Measurements from ENCODE around the gene RFT1.
A peak's percentile ranks its signal among the peaks of the same experiment; 100 is the strongest.

The RFT1 gene, protein sequence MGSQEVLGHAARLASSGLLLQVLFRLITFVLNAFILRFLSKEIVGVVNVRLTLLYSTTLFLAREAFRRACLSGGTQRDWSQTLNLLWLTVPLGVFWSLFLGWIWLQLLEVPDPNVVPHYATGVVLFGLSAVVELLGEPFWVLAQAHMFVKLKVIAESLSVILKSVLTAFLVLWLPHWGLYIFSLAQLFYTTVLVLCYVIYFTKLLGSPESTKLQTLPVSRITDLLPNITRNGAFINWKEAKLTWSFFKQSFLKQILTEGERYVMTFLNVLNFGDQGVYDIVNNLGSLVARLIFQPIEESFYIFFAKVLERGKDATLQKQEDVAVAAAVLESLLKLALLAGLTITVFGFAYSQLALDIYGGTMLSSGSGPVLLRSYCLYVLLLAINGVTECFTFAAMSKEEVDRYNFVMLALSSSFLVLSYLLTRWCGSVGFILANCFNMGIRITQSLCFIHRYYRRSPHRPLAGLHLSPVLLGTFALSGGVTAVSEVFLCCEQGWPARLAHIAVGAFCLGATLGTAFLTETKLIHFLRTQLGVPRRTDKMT

DNA sequence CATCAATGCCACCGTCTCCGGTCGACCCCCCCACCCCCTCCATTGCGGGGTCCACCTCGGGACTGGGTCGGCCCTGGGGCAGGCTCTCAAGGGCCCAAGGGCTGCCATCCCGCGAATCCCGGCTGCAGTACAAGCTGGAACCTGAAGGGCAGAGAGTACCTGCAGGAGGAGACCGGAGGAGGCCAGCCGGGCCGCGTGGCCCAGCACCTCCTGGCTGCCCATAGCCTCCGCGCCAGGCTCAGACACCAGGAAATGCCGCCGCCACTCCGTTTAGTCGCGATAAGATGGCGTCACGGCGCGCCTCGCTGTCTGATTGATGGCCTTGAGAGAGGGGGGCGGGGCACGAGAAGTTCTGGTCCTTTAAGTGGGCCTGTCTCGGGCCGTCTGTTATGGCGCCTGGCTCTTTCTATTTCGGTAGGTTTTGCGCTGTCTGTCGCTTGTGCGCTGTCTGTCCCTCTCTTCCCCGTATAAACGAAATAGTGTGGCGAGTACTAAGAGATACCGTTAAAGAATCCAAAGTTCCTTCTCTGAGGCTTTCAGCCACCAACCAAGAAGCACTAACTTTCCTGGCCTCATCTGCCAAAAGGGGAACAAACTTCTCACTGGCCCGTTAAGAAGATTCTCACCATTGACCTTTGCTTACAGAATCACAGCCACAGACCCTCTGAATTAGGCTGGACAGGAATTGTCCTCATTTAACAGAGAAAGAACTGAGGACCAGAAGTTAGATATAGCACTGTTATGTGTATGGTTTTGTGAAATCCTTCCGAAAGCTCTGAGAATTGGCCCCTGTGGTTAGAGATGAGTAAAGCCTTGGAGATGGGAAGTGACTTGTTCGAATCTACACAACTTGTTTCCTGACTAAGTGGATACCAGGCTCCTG, at the start of gene RFT1:
Gene RFT1 (minus strand): TSS at position 257 of the 883 bp plus-strand sequence. CDS start 35 bp downstream, at position 222.
- DNase-seq (ENCODE audit: low read depth), result peak; percentile 70

GRCh38 chr3:53179580-53179979, 49.3 kb upstream of the RFT1 start:
- DNase-seq (ENCODE audit: low read depth), result no peak

- no peak for DNase-seq (ENCODE audit: low read depth)
Measured at GRCh38 chr3:53178246-53178645, 48.0 kb upstream of the RFT1 start.

DNA sequence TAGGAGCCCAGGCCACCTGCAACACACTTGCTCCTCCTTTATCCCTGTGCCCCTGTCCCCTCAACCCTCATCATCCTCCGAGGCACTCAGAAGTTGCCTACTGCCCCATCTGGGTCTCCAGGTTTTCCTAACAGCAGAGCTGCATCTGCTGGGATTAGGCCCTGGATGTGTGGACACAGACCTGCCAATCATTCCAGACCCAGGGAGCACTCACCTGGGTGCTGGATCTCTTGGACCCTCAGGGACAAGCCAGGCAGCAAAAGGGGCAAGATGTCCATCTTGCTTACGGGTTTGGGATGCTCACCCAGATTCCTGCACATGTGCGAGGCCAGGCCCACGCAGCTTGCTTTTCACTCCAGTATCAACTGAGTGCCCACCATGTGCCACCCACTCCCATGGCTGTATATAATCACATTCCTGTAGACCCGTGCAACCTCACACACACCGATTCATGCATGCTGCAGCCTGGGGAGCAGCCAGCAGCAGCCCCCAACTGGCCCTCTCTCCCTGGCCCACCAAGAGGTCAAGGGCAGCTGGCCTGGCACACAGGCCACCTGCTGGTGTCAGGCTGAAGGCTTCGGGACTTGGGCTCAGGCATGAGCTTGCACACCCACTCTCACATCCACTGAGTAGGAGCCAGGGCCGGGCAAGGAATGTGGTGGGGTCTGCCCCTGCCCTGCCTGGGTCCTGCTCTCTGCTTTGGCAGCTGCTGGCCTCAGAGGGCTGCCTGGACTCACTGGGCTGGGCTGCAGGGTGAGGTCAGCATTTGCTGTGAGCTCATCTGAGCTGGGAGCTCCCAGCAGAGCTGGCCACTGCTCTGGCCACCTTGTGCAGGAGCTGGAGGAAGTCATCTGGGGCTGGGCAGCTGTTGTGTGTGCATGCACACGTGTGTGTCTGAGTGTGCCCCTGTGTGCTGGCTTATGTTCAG, 45.6 kb upstream of the RFT1 start:
- no peak for DNase-seq (ENCODE audit: low read depth)

- no peak for DNase-seq (ENCODE audit: low read depth)
Measured at GRCh38 chr3:53174346-53175250, 44.4 kb upstream of the RFT1 start.

GRCh38 chr3:53173107-53173506, 42.9 kb upstream of the RFT1 start:
- no peak for DNase-seq (ENCODE audit: low read depth)

DNA sequence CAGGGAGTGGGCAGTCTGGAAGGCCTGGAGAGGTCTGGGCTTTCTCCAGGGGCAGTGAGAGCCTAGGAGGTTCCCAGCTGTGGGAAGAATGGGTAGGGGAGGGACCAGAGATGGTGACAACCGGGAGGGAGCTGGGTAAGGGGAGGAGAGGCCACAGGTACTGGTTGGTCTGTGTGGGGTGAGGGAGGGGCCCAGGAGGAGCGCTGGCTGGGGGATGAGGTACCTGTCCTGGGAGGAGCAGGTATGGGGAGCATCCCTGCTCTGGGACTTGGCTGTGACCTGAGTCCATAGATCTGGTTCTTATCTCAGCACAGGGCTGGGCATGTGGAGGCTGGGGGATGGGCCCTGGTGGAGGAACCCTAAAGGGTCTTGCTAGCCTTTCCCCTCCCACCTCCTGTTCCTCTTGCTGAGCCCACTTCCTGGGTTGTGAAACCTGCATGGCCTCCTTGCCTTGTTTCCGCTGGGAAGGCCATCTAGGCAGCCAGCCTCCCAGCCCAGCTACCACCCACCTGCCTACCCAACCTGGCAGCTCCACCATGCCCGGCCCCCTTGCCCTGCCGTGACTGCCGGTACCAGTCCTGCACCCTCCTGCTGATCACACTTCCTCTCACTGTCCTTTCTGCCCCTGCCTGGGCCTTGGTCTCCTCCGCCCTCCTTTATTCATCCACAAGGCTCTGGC, 41.7 kb upstream of the RFT1 start:
- DNase-seq (ENCODE audit: low read depth), result no peak

- no peak for DNase-seq (ENCODE audit: low read depth)
Measured at GRCh38 chr3:53171064-53171418, 40.8 kb upstream of the RFT1 start.

GRCh38 chr3:53170325-53171063, 40.3 kb upstream of the RFT1 start:
- DNase-seq (ENCODE audit: low read depth), result no peak

GRCh38 chr3:53169832-53170324, 39.6 kb upstream of the RFT1 start:
- DNase-seq (ENCODE audit: low read depth), result no peak

DNA sequence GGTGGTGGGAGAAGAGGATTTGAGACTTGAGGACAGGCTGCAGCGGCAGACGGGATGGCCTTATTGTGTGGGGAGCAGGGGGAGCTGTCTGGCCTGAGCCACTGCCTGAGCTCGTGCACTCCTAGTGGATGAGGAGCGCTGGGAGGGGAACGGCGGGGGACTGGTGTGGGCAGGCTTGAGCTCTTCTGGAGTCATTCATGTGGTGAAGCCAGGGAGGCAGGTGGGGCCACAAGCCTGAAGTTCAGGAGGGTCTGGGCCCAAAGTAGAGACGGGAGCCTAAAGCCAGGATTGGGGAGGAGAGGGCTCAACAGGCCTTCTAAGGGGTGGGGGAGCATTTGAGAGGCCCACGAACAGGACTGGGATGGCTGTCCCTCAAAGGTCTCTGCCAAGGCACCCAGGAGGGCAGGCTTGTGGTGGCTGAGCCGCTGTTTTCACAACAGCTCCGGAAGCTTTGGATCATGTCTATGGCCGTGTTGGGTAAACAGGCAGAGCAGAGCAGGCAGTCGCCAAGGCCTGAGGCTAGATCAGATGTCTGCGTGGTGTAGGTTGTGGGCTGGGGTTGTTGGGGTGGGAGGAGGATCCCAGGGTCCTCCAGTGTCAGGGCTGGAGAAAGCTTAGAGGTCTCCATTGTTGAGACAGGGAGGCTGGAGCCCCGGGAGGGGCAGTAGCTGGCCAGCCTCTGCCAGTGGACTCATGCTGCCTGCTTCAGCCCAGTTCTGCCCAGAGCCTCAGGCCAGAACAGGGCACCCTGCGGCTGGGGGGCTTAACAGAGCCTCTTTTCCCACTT, 39.0 kb upstream of the RFT1 start:
- DNase-seq (ENCODE audit: low read depth), result no peak

DNA sequence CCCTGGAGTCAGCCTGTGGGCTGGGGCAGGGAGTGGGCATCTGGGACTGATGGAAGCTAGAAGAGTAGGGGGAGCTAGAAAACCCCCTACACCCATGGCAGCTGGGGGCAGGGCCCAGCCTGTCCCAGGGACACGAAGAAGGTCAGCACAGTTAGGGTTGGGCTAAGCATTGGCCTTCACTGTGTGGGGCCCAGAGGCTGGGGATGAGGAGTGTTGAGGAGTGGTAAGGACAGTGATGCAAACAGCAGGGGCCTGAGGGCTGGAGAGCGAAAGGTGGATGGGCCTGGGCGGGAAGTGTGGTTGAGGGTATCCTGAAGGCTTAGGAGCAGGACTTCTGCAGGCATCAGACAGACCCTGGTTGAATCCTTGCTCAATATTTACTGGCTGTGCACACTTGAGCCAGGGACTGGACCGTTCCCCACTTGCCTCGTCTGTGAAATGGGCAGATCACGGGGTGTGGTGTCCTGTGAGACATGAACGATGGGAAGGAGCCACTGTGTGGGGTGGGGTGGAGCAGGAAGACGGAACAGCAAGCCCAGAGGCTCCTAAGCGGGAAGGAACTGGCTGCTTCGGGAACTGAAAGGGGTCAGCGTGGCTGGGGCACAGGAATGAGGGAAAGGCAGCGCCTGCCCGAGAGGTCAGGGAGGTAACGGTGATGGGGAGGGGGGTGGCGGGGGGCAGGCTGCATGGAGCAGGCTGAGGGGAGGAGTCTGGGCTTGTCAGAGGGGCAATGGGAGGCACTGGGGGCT, 38.1 kb upstream of the RFT1 start:
- no peak for DNase-seq (ENCODE audit: low read depth)

DNA sequence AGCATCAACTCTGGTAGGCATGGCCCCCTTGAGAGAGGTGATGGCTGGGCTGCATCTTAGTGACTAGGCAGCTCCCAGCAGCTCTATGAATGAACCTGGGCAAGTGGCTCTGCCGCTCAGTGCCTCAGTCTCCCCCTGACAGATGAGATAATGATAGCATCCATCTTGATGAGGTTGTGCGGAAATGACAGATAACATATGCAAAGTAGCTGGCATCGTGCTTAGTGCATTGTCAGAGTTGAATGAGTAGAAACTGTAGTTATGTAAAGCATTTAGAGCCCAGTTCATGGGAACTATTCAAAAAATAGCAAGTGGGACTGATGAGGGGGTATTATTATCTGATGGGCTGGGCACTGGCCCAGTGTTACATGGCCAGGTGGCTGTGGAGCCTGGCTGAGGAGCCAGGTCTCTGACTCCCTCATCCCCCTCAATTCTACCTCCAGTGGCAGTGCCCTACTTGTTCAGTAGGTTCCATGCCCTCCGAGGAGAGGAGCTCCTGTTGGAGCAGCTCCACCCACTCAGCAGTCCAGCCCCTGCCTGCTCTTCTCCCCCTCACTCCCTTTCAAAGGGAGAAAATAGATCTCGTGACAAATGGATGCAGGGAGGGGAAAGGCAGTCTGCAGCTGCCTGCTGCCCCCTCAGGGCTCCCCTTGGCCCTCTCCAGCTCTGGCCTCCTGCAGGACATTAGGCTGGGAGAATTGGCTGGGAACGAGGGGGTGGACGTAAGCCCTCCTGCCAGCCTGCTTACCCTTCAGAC, 37.4 kb upstream of the RFT1 start:
- no peak for DNase-seq (ENCODE audit: low read depth)

DNA sequence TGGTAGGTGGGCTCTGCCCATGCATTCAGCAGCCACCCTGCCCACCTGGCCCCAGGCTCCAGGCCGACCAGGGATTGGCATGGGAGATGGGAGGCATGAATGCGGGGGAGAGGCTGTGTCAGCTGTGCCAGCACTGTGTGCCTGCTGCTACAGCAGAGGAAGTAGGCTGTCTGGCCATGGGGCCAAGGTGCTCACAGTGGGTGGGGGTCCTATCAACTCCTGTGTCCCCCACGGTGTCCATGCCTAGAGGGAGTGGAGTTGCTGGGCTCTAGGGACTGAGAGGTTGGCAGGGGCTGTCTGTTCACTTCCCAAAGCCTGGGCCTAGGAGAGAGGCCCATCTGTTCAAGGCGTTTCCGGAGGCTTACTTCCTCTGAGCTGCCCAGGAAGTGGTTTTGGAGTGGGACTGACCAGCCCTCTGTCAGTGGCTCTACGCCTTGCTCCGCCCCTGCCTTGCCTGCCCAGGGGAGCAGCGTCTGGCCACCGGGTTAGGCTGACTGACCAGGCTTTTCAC, 36.6 kb upstream of the RFT1 start:
- peak; percentile 47 for DNase-seq (ENCODE audit: low read depth)

DNA sequence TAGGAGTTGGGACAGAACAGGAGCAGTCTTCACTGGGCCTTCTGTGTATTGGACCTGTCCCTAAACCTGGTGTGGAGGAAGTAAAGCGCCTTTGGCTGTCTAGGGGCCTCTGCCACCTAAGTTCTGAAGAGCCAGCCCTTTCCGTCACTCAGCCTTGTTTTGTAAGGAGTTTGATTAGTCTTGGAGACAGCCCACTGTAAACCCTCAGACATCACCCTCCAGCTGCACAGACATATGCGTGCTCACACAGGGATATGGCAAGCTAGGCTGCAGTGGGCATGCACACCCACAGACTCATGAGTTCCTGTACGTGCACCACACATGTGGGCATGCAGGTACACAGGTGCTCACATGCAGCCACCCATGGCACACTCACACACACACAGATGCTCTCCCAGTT, 36.0 kb upstream of the RFT1 start:
- no peak for DNase-seq (ENCODE audit: low read depth)

DNA sequence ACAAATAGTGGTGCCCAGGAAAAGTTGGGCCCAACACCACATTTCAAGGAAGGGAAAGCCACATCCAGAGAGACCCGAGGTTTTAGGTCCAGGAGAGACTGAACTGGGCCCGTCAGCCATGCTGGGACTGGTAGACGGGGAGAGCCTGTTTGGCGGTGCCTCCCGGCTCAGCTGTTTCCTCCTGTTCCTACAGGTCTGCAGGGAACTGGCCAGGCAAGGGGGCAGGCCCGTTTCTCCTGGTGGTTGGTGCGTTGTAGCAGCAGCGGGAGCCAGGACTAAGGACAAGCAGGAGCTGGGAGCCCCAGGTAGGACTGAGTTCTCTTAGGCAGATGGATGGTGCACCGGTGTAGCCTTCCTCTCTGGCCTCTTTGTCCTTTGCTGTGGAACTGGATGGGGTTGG, 34.7 kb upstream of the RFT1 start:
- no peak for DNase-seq (ENCODE audit: low read depth)
